ENCODE results near the gene ZMPSTE24.

DNA sequence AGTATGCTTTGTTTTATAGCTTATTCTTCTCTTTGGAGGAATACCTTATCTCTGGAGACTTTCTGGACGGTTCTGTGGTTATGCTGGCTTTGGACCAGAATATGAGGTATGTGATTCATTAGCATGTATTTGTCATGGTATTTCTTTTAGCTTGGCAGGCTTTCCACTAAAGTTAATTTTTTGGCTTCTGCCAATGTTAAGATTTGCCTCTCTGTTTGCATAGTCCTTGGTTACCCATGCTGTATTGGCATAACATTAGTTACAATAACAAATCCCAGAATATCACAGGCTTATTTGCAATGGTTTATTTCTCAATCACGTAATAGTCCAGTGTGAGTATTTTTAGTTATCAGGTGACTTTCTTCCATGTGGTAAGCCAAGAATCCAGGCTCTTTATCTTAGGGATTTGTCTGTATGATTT, 9.7 kb downstream of the ZMPSTE24 start:
- TF ChIP-seq, protein P1, sequence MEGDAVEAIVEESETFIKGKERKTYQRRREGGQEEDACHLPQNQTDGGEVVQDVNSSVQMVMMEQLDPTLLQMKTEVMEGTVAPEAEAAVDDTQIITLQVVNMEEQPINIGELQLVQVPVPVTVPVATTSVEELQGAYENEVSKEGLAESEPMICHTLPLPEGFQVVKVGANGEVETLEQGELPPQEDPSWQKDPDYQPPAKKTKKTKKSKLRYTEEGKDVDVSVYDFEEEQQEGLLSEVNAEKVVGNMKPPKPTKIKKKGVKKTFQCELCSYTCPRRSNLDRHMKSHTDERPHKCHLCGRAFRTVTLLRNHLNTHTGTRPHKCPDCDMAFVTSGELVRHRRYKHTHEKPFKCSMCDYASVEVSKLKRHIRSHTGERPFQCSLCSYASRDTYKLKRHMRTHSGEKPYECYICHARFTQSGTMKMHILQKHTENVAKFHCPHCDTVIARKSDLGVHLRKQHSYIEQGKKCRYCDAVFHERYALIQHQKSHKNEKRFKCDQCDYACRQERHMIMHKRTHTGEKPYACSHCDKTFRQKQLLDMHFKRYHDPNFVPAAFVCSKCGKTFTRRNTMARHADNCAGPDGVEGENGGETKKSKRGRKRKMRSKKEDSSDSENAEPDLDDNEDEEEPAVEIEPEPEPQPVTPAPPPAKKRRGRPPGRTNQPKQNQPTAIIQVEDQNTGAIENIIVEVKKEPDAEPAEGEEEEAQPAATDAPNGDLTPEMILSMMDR (IDR thresholded peaks at IDR 0.05): no peak
- TF ChIP-seq POLR2AphosphoS5 (IDR thresholded peaks at IDR 0.05; ENCODE audit: low read depth, low read length) (no peak), TCF7L2 (IDR thresholded peaks at IDR 0.05; ENCODE audit: low read depth, low read length) (no peak)
- TF ChIP-seq, protein P2, sequence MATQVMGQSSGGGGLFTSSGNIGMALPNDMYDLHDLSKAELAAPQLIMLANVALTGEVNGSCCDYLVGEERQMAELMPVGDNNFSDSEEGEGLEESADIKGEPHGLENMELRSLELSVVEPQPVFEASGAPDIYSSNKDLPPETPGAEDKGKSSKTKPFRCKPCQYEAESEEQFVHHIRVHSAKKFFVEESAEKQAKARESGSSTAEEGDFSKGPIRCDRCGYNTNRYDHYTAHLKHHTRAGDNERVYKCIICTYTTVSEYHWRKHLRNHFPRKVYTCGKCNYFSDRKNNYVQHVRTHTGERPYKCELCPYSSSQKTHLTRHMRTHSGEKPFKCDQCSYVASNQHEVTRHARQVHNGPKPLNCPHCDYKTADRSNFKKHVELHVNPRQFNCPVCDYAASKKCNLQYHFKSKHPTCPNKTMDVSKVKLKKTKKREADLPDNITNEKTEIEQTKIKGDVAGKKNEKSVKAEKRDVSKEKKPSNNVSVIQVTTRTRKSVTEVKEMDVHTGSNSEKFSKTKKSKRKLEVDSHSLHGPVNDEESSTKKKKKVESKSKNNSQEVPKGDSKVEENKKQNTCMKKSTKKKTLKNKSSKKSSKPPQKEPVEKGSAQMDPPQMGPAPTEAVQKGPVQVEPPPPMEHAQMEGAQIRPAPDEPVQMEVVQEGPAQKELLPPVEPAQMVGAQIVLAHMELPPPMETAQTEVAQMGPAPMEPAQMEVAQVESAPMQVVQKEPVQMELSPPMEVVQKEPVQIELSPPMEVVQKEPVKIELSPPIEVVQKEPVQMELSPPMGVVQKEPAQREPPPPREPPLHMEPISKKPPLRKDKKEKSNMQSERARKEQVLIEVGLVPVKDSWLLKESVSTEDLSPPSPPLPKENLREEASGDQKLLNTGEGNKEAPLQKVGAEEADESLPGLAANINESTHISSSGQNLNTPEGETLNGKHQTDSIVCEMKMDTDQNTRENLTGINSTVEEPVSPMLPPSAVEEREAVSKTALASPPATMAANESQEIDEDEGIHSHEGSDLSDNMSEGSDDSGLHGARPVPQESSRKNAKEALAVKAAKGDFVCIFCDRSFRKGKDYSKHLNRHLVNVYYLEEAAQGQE (IDR thresholded peaks at IDR 0.05; ENCODE audit: insufficient read depth in 1 of 2, low read depth in 2 of 2, low read length in 1 of 2): no peak
